HEK293T (cell line): ENCODE measurements around the gene KIF5A.

Source experiments
- CTCF ChIA-PET: fragments of 350-600 bp; formaldehyde crosslinking; extraction: SDS; loops from one replicate; lab custom pipeline; 2021; ENCODE audit warnings: antibody characterized with exemption, inconsistent platforms; lab: Yijun Ruan, JAX
- POLR2A ChIA-PET: fragments of 350-600 bp; formaldehyde crosslinking; extraction: SDS; loops from one replicate; lab custom pipeline; 2020; ENCODE audit warnings: antibody characterized with exemption, inconsistent platforms; lab: Yijun Ruan, JAX
- DNase-seq: peaks from one replicate; pipeline ENCODE4 v3.0.0; 2012; ENCODE audit warnings: mixed read lengths; ENCODE audit errors: extremely low spot score
- ARNT ChIP-seq: fragments of 450-650 bp; IDR thresholded peaks from 2 replicates; pipeline ENCODE4 v1.6.1; 2017; ENCODE audit warnings: mild to moderate bottlenecking
- BHLHE40 ChIP-seq: fragments of 450-650 bp; IDR thresholded peaks from 2 replicates; pipeline ENCODE4 v1.6.1; 2016; ENCODE audit warnings: mild to moderate bottlenecking, moderate library complexity, borderline replicate concordance
- CTBP1 ChIP-seq: fragments of 450-650 bp; IDR thresholded peaks from 2 replicates; pipeline ENCODE4 v1.6.1; 2016; ENCODE audit warnings: borderline replicate concordance
- ELF4 ChIP-seq: fragments of 450-650 bp; IDR thresholded peaks from 2 replicates; pipeline ENCODE4 v1.6.1; 2017; ENCODE audit warnings: antibody characterized with exemption
- FOXA1 ChIP-seq: fragments of 450-650 bp; IDR thresholded peaks from 2 replicates; pipeline ENCODE4 v1.6.1; 2016; ENCODE audit warnings: mild to moderate bottlenecking
- FOXK2 ChIP-seq: fragments of 450-650 bp; IDR thresholded peaks from 2 replicates; pipeline ENCODE4 v1.6.1; 2016; ENCODE audit warnings: mild to moderate bottlenecking
- FOXM1 ChIP-seq: fragments of 450-650 bp; IDR thresholded peaks from 2 replicates; pipeline ENCODE4 v1.6.1; 2017; ENCODE audit warnings: mild to moderate bottlenecking, borderline replicate concordance
- HDGF ChIP-seq: fragments of 450-650 bp; IDR thresholded peaks from 2 replicates; pipeline ENCODE4 v1.6.1; 2017; ENCODE audit warnings: antibody characterized with exemption, borderline replicate concordance
- L3MBTL2 ChIP-seq: fragments of 450-650 bp; conservative IDR thresholded peaks from 2 replicates; pipeline ENCODE4 v1.6.1; 2016; ENCODE audit warnings: mild to moderate bottlenecking
- LEF1 ChIP-seq: fragments of 450-650 bp; IDR thresholded peaks from 2 replicates; pipeline ENCODE4 v1.6.1; 2017; ENCODE audit warnings: mild to moderate bottlenecking, borderline replicate concordance
- NFRKB ChIP-seq: fragments of 450-650 bp; IDR thresholded peaks from 2 replicates; pipeline ENCODE4 v1.6.1; 2016; ENCODE audit warnings: mild to moderate bottlenecking, moderate library complexity
- SP1 ChIP-seq: fragments of 450-650 bp; IDR thresholded peaks from 2 replicates; pipeline ENCODE4 v1.6.1; 2017
- SUZ12 ChIP-seq: fragments of 450-650 bp; IDR thresholded peaks from 2 replicates; pipeline ENCODE4 v1.6.1; 2016; ENCODE audit warnings: mild to moderate bottlenecking
- TARDBP ChIP-seq: fragments of 450-650 bp; IDR thresholded peaks from 2 replicates; pipeline ENCODE4 v1.6.1; 2016
- ZNF384 ChIP-seq: fragments of 450-650 bp; IDR thresholded peaks from 2 replicates; pipeline ENCODE4 v1.6.1; 2016
- TF ChIP-seq, protein P1 (sequence below): fragments of 450-650 bp; IDR thresholded peaks from 2 replicates; pipeline ENCODE4 v1.6.1; 2016

KIF5A gene

DNA sequence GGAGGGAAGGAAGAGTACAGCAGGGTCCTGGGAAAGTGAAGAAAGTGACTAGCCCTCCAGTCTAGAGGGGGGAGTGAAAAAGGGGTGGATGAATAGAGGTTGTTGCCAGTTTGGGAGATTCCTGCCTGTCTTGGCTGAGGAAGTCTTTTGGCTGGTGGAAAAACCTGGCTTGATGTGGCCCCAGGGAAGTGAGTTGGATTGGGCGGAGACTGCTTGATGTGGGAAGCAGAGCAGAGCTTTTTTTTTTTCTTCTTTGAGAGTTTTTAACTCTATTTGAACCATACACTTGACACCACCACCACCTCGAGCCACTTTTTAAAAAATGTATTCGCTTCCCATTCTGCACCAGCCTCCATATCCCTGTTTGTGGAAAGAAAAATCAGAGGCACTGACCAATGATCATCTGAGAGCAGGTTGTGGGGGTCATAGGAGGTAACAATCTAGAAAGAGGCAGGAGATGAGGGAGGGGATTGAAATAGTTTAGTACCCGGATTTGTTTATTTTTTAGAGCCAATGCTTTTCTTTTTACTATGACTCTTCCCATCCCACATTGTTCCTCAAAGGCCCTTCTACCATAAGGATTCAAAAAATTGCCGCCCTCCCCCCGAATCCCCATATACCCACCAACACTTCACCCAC lies 54.1 kb downstream of the KIF5A start:
- POLR2A ChIA-PET, result interaction anchor here (0.8 kb wide), 1 partner anchor 19 kb away, joined by 3 read pairs; no protein-coding TSS in a partner anchor

DNA sequence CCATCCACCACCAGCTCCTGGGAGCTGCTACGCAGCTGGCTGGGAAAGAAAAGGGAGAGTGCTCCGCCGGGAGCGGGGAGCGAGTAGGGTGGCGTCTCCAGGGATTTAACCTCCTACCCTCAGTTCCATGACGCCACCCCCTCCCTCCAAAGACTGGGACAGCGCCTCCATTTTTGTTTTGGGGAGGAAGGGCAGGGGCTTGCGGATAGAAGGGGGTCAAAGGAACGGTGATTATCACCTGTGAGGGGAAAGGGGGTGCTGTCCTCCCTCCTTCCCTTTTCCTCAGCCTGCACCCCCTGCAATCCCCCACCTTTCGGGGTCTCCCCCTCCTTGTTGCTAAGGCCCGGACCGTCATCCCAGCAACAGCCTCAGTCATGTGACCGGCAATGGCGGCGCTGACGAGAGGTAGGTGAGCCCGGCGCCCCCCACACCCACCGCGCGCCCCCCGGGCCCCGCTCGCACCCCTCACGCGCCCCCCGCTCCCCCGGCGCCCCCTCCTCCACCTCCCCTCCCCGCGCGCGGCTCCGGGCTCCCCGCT lies 54.7 kb downstream of the KIF5A start, which contains the start of gene DTX3:
DTX3 (plus strand) TSS at position 371 of the 538 bp plus-strand sequence. CDS start 1,694 bp downstream, outside the sequence.
- DNase-seq, result no peak
- ChIA-PET CTCF (no interaction called here), POLR2A (interaction anchor here (0.8 kb wide), 1 partner anchor 18 kb away, joined by 3 read pairs; no protein-coding TSS in a partner anchor)
- no peak for TF ChIP-seq FOXA1
- TF ChIP-seq FOXM1, result no peak
- no peak for TF ChIP-seq SP1
- no peak for TF ChIP-seq ZNF384
- no peak for TF ChIP-seq FOXK2
- TF ChIP-seq TARDBP, result no peak
- TF ChIP-seq HDGF, result no peak
- TF ChIP-seq CTBP1, result no peak
- no peak for TF ChIP-seq NFRKB
- TF ChIP-seq BHLHE40, result no peak
- TF ChIP-seq ARNT, result no peak
- no peak for TF ChIP-seq L3MBTL2

More for the DNA sequence above, 54.1 kb downstream of the KIF5A start:
- no peak for DNase-seq
- TF ChIP-seq L3MBTL2, result no peak
- no peak for TF ChIP-seq FOXM1
- no peak for TF ChIP-seq ELF4
- no peak for TF ChIP-seq FOXA1
- TF ChIP-seq NFRKB, result no peak
- TF ChIP-seq ARNT, result no peak
- TF ChIP-seq LEF1, result no peak
- TF ChIP-seq SUZ12, result no peak
- no peak for TF ChIP-seq FOXK2
- no peak for TF ChIP-seq TARDBP
- TF ChIP-seq CTBP1, result no peak
- TF ChIP-seq, protein P1, sequence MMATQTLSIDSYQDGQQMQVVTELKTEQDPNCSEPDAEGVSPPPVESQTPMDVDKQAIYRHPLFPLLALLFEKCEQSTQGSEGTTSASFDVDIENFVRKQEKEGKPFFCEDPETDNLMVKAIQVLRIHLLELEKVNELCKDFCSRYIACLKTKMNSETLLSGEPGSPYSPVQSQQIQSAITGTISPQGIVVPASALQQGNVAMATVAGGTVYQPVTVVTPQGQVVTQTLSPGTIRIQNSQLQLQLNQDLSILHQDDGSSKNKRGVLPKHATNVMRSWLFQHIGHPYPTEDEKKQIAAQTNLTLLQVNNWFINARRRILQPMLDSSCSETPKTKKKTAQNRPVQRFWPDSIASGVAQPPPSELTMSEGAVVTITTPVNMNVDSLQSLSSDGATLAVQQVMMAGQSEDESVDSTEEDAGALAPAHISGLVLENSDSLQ, result no peak
- no peak for TF ChIP-seq BHLHE40
- TF ChIP-seq ZNF384, result no peak
- no peak for TF ChIP-seq SP1
- TF ChIP-seq HDGF, result no peak
- CTCF ChIA-PET, result no interaction called here

DNA sequence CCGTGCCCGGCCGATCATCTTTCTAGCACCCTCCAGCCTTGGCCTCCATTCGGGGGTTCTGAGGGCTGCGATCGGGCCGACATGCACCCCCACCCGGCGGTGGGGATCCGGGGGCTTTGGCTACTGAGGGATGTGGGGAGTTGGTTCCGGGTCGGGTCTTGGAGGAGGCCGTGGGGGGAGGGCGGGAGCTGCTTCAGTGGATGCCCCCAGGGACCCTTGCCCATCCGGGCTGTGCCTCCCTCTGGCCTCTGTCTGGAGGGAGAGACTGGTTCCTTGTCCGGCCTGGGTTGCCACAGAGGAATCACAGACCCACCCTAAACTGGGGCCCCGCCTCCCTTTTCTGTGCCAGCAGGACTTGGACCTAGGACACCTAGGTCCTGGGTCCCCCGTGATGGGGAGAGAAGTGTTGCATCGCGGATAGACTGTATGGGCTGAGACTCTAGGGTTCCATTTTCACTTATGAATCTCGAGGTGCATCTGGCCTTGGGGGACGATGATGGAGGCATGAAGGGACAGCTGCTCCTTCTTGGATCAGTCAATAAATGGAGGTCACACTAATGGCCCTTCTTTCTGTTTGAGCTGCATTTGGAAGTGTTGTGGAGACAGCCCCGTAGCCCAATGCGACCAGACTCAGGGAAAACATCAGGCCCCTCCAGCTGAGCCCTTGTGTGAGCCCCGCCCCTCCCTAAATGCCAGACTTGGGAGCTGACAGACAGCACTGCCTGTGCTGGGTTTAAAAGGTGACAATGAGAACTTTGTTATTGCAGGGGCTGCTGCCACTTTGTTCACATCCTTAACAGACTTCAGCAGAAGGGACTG lies 55.4 kb downstream of the KIF5A start:
- TF ChIP-seq FOXK2, result no peak
- no peak for TF ChIP-seq NFRKB
- no peak for TF ChIP-seq ELF4
- no peak for TF ChIP-seq SP1
- TF ChIP-seq CTBP1, result no peak
- no peak for TF ChIP-seq FOXA1
- TF ChIP-seq, protein P1, result no peak
- no peak for TF ChIP-seq ZNF384
- no peak for TF ChIP-seq TARDBP
- no peak for TF ChIP-seq FOXM1
- no peak for TF ChIP-seq SUZ12
- no peak for TF ChIP-seq LEF1
- no peak for TF ChIP-seq L3MBTL2
- TF ChIP-seq ARNT, result no peak
- TF ChIP-seq HDGF, result no peak
- no peak for TF ChIP-seq BHLHE40
- CTCF ChIA-PET, result no interaction called here
- POLR2A ChIA-PET, result no interaction called here
- DNase-seq, result no peak

DNA sequence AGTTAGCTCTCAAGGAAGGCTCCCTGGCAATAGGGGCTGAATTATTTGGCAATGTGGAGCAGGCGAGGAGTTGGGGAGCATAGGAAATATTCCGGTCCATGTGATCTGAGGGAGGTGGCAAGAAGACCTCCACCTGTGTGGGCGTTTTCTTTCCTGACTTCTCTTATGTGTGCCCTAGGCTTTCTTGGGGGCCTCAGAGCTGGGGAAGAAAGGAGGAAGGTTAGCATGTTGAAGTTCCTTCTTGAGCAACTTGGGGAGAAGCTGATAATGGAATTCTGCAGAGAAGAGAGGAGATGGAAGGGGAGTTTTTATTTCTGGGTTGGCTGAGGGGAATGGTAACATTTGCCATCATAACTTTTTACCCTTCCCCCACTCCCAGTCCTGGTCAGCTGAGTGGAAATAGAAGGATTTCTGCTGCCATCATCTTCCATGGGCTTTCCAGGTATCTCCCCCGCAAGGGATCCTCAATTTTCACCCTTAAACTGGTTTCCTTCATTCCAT lies 56.0 kb downstream of the KIF5A start:
- no peak for DNase-seq
- TF ChIP-seq HDGF (no peak), FOXA1 (no peak), CTBP1 (no peak), ZNF384 (no peak), TARDBP (no peak), NFRKB (no peak), ELF4 (no peak), LEF1 (no peak)
- TF ChIP-seq, protein P1, result no peak
- ChIA-PET CTCF (no interaction called here), POLR2A (no interaction called here)

DNA sequence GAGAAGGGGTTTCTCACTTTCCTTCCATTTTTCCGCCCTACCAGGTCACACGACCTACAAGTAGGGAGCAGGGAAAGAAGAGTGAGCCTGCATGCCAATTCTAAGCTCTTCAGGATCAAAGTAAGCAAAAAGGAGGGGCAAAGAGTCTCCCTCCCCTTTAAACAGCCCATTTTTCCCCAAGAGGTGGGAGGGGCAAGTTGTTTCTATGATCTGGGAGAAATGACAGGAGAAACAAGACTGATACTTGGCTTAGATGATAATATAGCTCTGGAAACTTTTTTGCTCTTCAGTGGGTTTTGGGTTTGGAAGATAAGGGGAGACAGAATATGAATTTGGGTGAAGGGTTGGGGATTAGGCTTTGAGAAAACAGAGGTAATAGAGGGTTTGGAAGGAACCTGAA lies 56.6 kb downstream of the KIF5A start:
- CTCF ChIA-PET, result no interaction called here
- POLR2A ChIA-PET, result no interaction called here
- no peak for DNase-seq
- no peak for TF ChIP-seq SUZ12
- TF ChIP-seq FOXK2, result no peak
- no peak for TF ChIP-seq ZNF384
- TF ChIP-seq HDGF, result no peak
- TF ChIP-seq BHLHE40, result no peak
- no peak for TF ChIP-seq NFRKB
- no peak for TF ChIP-seq L3MBTL2
- TF ChIP-seq SP1, result no peak
- no peak for TF ChIP-seq CTBP1
- no peak for TF ChIP-seq ELF4
- TF ChIP-seq FOXM1, result no peak
- TF ChIP-seq, protein P1, result no peak
- TF ChIP-seq ARNT, result no peak
